GM23338 (cell line): ENCODE results near the gene PYURF.

Experiments used
- CREB1 ChIP-seq: fragments of 250-450 bp; sonication (Bioruptor Pico); IDR thresholded peaks from 2 replicates; pipeline ENCODE4 v1.5.0; 2020; ENCODE audit warnings: low read depth, mild to moderate bottlenecking, moderate library complexity
- EZH2 ChIP-seq: fragments of 200-600 bp; sonication (generic); IDR thresholded peaks from one replicate; pipeline ENCODE4 v1.8.0; 2017; ENCODE audit warnings: antibody characterized with exemption, mild to moderate bottlenecking, low read depth; ENCODE audit not compliant: unreplicated experiment
- POLR2AphosphoS5 ChIP-seq: IDR thresholded peaks from 2 replicates; pipeline ENCODE4 v1.6.1; 2016; ENCODE audit warnings: antibody characterized with exemption, low read depth
- ZNF114 ChIP-seq: fragments of 250-450 bp; sonication (Bioruptor Pico); IDR thresholded peaks from 2 replicates; pipeline ENCODE4 v1.5.0; 2020; ENCODE audit warnings: mild to moderate bottlenecking, moderate library complexity
- TF ChIP-seq, protein P1 (sequence below): IDR thresholded peaks from one replicate; pipeline ENCODE4 v1.6.1; 2018; ENCODE audit warnings: antibody characterized with exemption; ENCODE audit not compliant: unreplicated experiment
- TF ChIP-seq, protein P2 (sequence below), 2 experiments: fragments of 200-600 bp in 1 of 2; sonication (generic) in 1 of 2; conservative IDR thresholded peaks; 2 replicates each; pipeline versions ENCODE4 v1.5.1 to v1.6.1; 2016 to 2017; ENCODE audit warnings: antibody characterized with exemption in 2 of 2, low read depth in 2 of 2, mild to moderate bottlenecking in 2 of 2, moderate library complexity in 1 of 2
- TF ChIP-seq, protein P3 (sequence below): IDR thresholded peaks from 2 replicates; pipeline ENCODE4 v1.6.1; 2016; ENCODE audit warnings: antibody characterized with exemption

DNA sequence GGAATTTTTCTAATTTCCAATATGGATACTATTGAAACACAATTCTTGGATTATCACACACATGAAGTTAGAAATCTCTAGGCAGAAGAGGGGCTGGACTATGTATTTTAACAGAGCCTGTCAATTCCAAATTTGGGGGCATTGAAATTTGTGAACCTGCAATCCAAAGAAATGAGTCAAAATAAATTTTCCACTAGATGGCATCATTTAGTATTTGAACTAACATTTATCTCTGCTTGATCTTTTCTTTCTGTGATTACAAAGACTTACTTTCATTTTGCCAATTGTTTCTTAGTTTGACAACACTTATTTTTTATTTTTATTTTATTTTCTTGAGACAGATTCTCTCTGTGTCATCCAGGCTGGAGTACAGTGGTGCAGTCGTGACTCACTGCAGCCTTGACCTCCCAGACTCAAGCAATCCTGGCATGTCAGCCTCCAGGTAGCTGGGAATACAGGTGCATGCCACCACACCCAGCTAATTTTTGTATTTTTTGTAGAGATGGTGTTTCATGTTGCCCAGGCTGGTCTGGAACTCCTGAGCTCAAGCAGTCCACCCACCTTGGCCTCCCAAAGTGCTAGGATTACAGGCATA, 2.7 kb upstream of the PYURF start:
- TF ChIP-seq, protein P1, sequence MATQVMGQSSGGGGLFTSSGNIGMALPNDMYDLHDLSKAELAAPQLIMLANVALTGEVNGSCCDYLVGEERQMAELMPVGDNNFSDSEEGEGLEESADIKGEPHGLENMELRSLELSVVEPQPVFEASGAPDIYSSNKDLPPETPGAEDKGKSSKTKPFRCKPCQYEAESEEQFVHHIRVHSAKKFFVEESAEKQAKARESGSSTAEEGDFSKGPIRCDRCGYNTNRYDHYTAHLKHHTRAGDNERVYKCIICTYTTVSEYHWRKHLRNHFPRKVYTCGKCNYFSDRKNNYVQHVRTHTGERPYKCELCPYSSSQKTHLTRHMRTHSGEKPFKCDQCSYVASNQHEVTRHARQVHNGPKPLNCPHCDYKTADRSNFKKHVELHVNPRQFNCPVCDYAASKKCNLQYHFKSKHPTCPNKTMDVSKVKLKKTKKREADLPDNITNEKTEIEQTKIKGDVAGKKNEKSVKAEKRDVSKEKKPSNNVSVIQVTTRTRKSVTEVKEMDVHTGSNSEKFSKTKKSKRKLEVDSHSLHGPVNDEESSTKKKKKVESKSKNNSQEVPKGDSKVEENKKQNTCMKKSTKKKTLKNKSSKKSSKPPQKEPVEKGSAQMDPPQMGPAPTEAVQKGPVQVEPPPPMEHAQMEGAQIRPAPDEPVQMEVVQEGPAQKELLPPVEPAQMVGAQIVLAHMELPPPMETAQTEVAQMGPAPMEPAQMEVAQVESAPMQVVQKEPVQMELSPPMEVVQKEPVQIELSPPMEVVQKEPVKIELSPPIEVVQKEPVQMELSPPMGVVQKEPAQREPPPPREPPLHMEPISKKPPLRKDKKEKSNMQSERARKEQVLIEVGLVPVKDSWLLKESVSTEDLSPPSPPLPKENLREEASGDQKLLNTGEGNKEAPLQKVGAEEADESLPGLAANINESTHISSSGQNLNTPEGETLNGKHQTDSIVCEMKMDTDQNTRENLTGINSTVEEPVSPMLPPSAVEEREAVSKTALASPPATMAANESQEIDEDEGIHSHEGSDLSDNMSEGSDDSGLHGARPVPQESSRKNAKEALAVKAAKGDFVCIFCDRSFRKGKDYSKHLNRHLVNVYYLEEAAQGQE: no peak
- TF ChIP-seq EZH2 (no peak), CREB1 (CRISPR knock-in tag) (no peak), POLR2AphosphoS5 (no peak), ZNF114 (CRISPR knock-in tag) (no peak)
- TF ChIP-seq, protein P2, sequence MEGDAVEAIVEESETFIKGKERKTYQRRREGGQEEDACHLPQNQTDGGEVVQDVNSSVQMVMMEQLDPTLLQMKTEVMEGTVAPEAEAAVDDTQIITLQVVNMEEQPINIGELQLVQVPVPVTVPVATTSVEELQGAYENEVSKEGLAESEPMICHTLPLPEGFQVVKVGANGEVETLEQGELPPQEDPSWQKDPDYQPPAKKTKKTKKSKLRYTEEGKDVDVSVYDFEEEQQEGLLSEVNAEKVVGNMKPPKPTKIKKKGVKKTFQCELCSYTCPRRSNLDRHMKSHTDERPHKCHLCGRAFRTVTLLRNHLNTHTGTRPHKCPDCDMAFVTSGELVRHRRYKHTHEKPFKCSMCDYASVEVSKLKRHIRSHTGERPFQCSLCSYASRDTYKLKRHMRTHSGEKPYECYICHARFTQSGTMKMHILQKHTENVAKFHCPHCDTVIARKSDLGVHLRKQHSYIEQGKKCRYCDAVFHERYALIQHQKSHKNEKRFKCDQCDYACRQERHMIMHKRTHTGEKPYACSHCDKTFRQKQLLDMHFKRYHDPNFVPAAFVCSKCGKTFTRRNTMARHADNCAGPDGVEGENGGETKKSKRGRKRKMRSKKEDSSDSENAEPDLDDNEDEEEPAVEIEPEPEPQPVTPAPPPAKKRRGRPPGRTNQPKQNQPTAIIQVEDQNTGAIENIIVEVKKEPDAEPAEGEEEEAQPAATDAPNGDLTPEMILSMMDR (conservative IDR thresholded peaks at IDR 0.05; ENCODE audit: low read depth in 2 of 2): peak in 1 of 2 experiments; percentile 42; a peak in 3 of 4 replicates
- TF ChIP-seq, protein P3, sequence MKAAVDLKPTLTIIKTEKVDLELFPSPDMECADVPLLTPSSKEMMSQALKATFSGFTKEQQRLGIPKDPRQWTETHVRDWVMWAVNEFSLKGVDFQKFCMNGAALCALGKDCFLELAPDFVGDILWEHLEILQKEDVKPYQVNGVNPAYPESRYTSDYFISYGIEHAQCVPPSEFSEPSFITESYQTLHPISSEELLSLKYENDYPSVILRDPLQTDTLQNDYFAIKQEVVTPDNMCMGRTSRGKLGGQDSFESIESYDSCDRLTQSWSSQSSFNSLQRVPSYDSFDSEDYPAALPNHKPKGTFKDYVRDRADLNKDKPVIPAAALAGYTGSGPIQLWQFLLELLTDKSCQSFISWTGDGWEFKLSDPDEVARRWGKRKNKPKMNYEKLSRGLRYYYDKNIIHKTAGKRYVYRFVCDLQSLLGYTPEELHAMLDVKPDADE: no peak
